ENCODE results near the gene CSNK2A2. TPM values are rescaled to one million over a fixed set of nuclear protein-coding genes. Genes with fewer than 3 reads are reported as not detected.

CSNK2A2 gene
- total and polyA plus RNA-seq, 9 of the 15 experiments (the other 6 are each of a cell fraction or from before 2014, with no cell fraction given), result 20.8 to 109 (median 44.7) TPM

GRCh38 chr16:58211846-58212245 lies 13.9 kb upstream of the CSNK2A2 start:
- ChIA-PET POLR2A (interaction anchor here (0.6 kb wide), 1 partner anchor 117 kb away, joined by 3 read pairs; no protein-coding TSS in a partner anchor), CTCF (ENCODE audit: low intra/inter-chr PET ratio) (no interaction called here)
- H3K27me3 ChIP-seq (ENCODE audit: control insufficient read depth in 2 of 2, insufficient read depth in 2 of 2, low read length in 2 of 2), result no peaks in the 10 kb centered on the region; a peak in 2 of 5 replicates
- no peak overlapping the region for H2AFZ ChIP-seq (ENCODE audit: low read depth, low read length)
- ATAC-seq (no peak), FAIRE-seq (no peak), DNase-seq (ENCODE audit: extremely low read depth in 1 of 4, low spot score in 3 of 4) (no peak)
- intact Hi-C loops (cut with micrococcal nuclease), result no loop called here
- BruUV-seq (replicated peaks), result no TSS peak
- TF ChIP-seq PURB (CRISPR knock-in tag; IDR thresholded peaks at IDR 0.05; ENCODE audit: low read depth), result no peak
- TF ChIP-seq TCF7L2 (IDR thresholded peaks at IDR 0.05; ENCODE audit: low read depth, low read length), result no peak
- no peak for TF ChIP-seq NR4A1 (CRISPR knock-in tag; IDR thresholded peaks at IDR 0.05)
- no peak for TF ChIP-seq NR4A1 (tag; IDR thresholded peaks at IDR 0.05)
- TF ChIP-seq TAF7 (tag; IDR thresholded peaks at IDR 0.05), result no peak
- TF ChIP-seq CEBPB (tag; IDR thresholded peaks at IDR 0.05), result no peak
- no peak for TF ChIP-seq ZNF212 (CRISPR knock-in tag; IDR thresholded peaks at IDR 0.05)
- no peaks in the 10 kb centered on the region for H3K4me1 ChIP-seq (replicated peaks in 1 of 2; ENCODE audit: control insufficient read depth in 2 of 2, insufficient read depth in 2 of 2, low read length in 2 of 2)
- no peaks in the 10 kb centered on the region for H4K20me1 ChIP-seq (replicated peaks; ENCODE audit: control insufficient read depth, insufficient read depth, low read length)
- WGBS (ENCODE audit: insufficient coverage, low coverage, missing lambda C conversion rate), result 16% methylated on average over 3 of the region's 3 CpGs
- H3K79me2 ChIP-seq (ENCODE audit: control insufficient read depth, insufficient read depth, low read length), result no peaks in the 10 kb centered on the region
- H3K9me1 ChIP-seq (ENCODE audit: control insufficient read depth, insufficient read depth, low read length), result no peaks in the 10 kb centered on the region
- no peaks in the 10 kb centered on the region for H3K36me3 ChIP-seq (ENCODE audit: control insufficient read depth, insufficient read depth, low read length)
- in situ Hi-C loops (cut with MboI), result no loop called here
- no peak overlapping the region for H3K27ac ChIP-seq (ENCODE audit: extremely low read depth, low read depth, low read length)
- H3K4me3 ChIP-seq, result no peak overlapping the region
- H3K9ac ChIP-seq (ENCODE audit: insufficient read depth in 1 of 2, low read depth in 2 of 2, low read length in 2 of 2), result no peak overlapping the region
- H3K9me3 ChIP-seq (replicated peaks; ENCODE audit: control insufficient read depth, insufficient read depth, low read depth, low read length), result no peaks in the 10 kb centered on the region
- H3K4me2 ChIP-seq (ENCODE audit: insufficient read depth, low read length), result no peak overlapping the region

- Histone ChIP-seq H2AFZ (ENCODE audit: low read depth, low read length) (no peak overlapping the region), H3K79me2 (ENCODE audit: control insufficient read depth, insufficient read depth, low read length) (no peaks in the 10 kb centered on the region), H3K4me3 (no peak overlapping the region), H3K27me3 (ENCODE audit: control insufficient read depth in 2 of 2, insufficient read depth in 2 of 2, low read length in 2 of 2) (no peaks in the 10 kb centered on the region; a peak in 2 of 5 replicates), H3K4me2 (ENCODE audit: insufficient read depth, low read length) (no peak overlapping the region), H3K9ac (ENCODE audit: insufficient read depth in 1 of 2, low read depth in 2 of 2, low read length in 2 of 2) (no peak overlapping the region), H3K4me1 (replicated peaks in 1 of 2; ENCODE audit: control insufficient read depth in 2 of 2, insufficient read depth in 2 of 2, low read length in 2 of 2) (no peaks in the 10 kb centered on the region; a peak in 1 of 5 replicates), H3K9me3 (replicated peaks; ENCODE audit: control insufficient read depth, insufficient read depth, low read depth, low read length) (no peaks in the 10 kb centered on the region), H4K20me1 (replicated peaks; ENCODE audit: control insufficient read depth, insufficient read depth, low read length) (no peaks in the 10 kb centered on the region), H3K27ac (ENCODE audit: extremely low read depth, low read depth, low read length) (no peak overlapping the region), H3K36me3 (ENCODE audit: control insufficient read depth, insufficient read depth, low read length) (no peaks in the 10 kb centered on the region), H3K9me1 (ENCODE audit: control insufficient read depth, insufficient read depth, low read length) (no peaks in the 10 kb centered on the region)
- ATAC-seq (no peak), DNase-seq (ENCODE audit: extremely low read depth in 1 of 4, low spot score in 3 of 4) (no peak), FAIRE-seq (no peak)
- CTCF ChIA-PET (ENCODE audit: low intra/inter-chr PET ratio), result no interaction called here
- intact Hi-C loops (cut with micrococcal nuclease) (no loop called here), in situ Hi-C loops (cut with MboI) (no loop called here)
- POLR2A ChIA-PET, result interaction anchor here (0.6 kb wide), 1 partner anchor 117 kb away, joined by 3 read pairs; no protein-coding TSS in a partner anchor
- no TSS peak for BruUV-seq (replicated peaks)
- no peak for TF ChIP-seq BRD9 (IDR thresholded peaks at IDR 0.05; ENCODE audit: low read depth, partially characterized antibody)
- TF ChIP-seq ZNF347 (CRISPR knock-in tag; IDR thresholded peaks at IDR 0.05; ENCODE audit: low read depth), result no peak
- no peak for TF ChIP-seq ZBTB9 (CRISPR knock-in tag; IDR thresholded peaks at IDR 0.05)
- no peak for TF ChIP-seq ZNF384 (IDR thresholded peaks at IDR 0.05; ENCODE audit: low read depth, low read length)
- TF ChIP-seq RB1 (IDR thresholded peaks at IDR 0.05; ENCODE audit: low read depth), result no peak
- TF ChIP-seq CXXC5 (CRISPR knock-in tag; IDR thresholded peaks at IDR 0.05), result no peak
- TF ChIP-seq ELK1 (CRISPR knock-in tag; IDR thresholded peaks at IDR 0.05), result no peak
- no peak for TF ChIP-seq MLX (CRISPR knock-in tag; conservative IDR thresholded peaks at IDR 0.05)
- no peak for TF ChIP-seq MTF1 (CRISPR knock-in tag; IDR thresholded peaks at IDR 0.05; ENCODE audit: borderline replicate concordance)
Observed at GRCh38 chr16:58211245-58211644, 13.3 kb upstream of the CSNK2A2 start.

Data from K562 (cell line).